Smooth muscle cell of the brain vasculature (primary cell): ENCODE results near the gene SGK2.

Experiments used
- DNase-seq: peaks from one replicate; pipeline ENCODE4 v3.0.0-alpha.2; 2012; ENCODE audit warnings: low read depth, low spot score

The SGK2 gene

GRCh38 chr20:43558412-43559146 is at the start of gene SGK2:
SGK2 (plus strand) TSS chr20:43559027; CDS start chr20:43566496, 7,469 bp downstream.
- no peak for DNase-seq

GRCh38 chr20:43511879-43512278 is 46.9 kb upstream of the SGK2 start:
- no peak for DNase-seq

DNA sequence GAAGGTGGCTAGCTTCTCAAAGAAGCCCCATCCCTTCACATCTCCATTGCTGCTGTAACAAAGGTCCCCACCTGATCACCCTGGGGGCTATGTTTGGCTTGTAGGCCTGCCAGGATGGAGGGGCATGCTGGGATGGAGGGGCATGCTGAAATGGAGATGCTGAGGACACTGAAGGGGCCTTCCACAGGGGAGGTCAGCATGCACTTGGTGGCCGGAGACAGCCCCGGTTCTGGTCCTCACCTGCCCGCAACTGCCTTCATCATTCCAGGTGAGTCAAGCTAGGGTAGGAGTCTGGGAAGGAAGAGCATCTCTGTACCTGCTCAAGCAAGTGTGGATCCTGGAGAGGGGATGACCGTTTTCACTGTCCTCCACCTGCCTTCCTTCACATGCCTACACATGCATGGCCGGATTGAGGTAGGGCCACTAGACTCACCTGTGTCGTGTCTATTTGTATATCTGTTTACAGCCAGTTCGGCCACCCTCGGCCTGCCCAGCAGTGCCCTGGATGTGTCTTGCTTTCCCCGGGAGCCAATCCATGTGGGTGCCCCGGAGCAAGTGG is 45.4 kb upstream of the SGK2 start:
- no peak for DNase-seq

DNA sequence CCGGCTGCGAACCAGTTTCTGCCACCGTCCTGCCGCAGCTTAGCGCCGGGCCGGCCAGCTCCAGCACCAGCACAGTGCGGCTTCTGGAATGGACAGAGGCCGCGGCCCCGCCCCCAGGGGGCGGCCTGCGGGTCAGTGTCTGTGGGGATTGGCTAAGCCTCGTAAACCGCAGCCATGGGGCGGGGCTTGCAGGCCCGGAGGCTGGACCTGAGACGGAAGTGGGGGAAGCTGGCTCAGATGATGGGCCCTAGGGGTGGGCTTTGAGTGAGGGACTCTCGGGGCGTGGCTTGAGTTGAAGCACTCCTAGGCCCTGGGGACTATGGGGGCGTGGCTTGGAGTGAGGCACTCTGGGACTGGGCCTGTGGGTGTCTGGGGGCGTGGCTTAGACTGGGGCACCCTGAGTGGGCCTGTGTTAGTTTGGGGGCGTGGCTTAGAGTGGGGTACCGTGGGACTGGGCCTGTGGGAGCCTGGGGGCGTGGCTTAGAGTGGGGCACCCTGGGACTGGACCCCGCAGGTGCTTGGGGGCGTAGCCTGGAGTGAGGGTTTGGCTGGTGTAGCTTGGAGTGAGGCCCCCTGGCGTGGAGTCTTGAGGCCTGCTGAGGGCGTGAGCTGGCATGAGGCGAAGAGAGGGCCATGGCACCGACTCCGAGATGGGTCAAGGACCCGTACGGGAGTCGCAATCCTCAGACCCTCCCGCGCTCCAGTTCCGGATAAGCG is 44.7 kb upstream of the SGK2 start:
- peak; percentile 93 for DNase-seq

- no peak for DNase-seq
These were observed 44.2 kb upstream of the SGK2 start for GRCh38 chr20:43514648-43514999.

DNA sequence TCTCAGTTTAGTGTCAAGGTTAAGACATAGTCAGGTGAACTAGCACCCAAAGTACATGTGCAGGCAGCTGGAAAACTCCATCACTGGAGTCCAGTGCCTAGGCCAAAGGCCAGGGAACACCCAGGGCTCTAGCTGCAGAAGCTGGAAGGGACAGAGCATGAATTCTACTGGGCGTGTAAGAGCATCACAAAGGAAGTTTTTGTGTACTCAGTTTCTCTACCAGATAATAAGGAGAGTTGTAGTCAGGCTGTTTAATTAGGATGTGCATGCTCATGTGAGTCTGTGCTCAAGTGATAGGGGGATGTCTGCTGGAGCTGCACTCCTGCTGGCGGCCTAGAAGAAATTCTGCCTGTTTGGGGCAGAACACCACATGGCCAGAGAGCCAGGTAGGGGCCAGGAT is 43.2 kb upstream of the SGK2 start:
- DNase-seq = no peak

DNA sequence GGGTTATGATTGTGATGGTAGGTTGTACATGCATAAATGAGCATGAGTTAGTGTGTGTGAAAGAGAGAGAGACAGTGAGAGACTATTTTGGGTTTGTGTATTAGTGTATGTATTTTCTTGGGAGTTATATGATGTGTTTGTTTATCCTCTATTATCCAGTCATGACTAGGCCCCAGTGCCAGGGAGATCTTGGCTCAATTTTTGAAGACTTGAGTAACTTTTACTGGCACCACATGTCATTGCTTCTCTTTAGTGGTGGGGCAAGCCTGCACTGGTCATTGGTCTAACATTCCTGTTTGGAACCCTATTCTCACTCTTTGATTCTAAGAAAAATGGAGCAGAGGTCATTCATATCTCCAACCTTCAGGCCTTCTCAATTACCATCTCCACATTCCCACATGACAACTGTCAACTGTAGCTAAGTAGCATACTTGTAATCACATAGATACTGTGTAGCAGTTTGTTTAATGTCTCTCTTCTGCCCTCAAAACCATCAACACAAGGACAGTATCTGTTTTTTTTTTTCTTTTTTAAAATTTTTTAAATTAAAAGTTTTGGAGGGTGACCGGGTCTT is 42.5 kb upstream of the SGK2 start:
- no peak for DNase-seq

- no peak for DNase-seq
These were observed 38.7 kb upstream of the SGK2 start for GRCh38 chr20:43520074-43520630.

- no peak for DNase-seq
These were observed 33.8 kb upstream of the SGK2 start for GRCh38 chr20:43525021-43525420.

DNA sequence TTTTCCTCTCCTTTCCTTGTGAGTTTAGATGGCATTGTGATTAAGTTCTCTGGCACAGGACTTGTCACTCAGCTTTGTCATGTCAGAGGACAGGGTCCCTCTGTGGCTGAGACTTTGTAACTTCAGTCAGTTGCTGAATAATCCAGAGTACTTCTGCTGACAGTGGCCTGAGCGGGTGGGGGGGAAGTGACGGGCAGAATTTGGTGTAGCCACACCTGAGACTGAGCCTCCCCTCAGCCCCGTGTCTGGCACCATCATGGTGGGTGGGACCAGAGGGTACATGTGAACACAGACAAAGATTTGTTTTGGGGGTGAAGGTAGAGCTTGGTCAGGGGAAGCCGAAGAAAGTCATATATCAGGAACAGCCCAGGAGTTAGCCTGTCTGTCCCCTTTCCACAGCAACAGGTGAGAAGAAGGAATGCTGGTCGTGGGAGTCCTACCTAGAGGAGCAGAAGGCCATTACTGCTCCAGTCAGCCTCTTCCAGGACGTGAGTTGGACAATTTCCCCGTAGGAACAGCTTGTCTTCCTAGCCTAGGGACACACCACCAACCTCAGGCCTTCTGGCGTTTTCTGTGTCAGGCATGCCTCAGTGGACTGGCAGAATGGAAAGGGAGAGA is 30.5 kb upstream of the SGK2 start:
- DNase-seq = no peak

- no peak for DNase-seq
These were observed 29.8 kb upstream of the SGK2 start for GRCh38 chr20:43529051-43529450.

- DNase-seq = no peak
These were observed 29.2 kb upstream of the SGK2 start for GRCh38 chr20:43529457-43530153.

- DNase-seq = no peak
These were observed 28.3 kb upstream of the SGK2 start for GRCh38 chr20:43530321-43531090.

DNA sequence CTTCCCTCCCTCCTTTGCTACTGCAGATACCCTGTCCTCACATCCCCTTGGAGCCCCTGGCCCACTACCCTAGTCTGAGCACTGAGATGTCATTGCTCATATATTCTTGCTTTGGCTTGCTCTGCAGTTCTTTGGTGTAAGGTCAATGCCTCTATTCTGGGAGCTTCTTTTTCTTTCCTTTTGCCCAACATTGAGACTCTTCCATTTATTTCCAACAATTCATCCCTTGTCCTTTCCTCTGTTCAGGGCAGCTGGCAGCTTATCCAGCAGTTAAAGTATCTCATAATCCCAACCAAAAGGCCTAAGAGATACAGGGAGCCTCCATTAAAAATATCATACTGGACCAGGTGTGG is 27.8 kb upstream of the SGK2 start:
- no peak for DNase-seq

DNA sequence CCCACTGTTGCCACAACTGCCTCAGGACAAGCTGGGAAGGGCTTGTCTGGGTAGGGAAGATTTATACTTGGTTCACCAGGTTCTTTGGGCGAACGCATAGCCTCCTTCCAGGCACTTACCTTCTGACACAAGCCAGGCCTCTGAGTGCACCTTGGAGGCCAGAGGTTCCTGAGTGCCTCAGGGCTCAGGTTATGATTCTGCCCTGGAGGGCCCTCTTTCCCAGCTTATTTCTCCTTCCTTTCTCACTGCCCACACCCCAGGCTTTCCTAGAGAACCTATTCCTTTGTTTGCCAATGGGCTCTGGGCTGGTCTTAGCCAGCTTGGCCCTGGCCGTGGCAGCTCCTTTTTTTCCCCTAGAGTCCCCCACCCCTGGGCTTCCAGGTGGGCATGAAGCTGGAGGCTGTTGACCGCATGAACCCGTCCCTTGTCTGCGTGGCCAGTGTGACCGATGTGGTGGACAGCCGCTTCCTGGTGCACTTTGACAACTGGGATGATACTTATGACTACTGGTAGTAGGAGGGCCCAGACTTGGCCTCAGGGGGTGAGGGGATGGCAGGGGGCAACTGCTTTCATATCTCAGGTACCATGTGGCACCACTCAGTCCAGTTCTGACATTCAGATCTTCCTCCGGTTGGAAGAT is 26.3 kb upstream of the SGK2 start:
- DNase-seq = no peak

DNA sequence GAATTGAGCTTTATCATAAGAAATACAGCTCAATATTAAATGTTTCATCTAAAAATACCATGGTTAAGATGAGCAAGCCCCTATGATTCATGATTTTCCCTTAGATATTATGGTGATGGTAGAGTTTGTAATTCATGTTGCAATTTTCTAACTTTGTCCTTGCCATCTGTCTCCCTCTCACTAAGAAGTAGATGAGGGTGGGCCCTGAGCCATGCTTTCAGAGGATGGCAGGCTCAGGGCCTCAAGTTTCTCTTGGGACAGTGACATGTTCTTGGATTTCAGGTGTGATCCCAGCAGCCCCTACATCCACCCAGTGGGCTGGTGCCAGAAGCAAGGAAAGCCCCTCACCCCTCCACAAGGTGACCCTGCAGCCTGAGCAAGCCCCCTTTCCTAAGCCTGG is 25.8 kb upstream of the SGK2 start:
- no peak for DNase-seq

DNA sequence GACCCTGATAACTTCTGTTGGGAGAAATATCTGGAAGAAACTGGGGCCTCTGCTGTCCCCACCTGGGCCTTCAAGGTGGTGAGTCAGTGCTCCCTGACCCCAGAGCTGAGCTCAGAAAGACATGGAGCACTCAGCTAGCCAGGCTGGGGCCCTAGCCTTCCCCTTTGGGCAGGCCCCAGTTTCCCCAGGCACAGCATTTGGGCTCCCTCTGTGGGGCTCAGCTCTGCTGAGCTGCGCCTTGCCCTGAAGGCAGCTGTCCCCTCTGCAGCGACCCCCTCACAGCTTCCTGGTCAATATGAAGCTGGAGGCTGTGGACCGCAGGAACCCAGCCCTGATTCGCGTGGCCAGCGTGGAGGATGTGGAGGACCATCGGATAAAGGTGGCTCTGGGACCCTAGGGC is 24.8 kb upstream of the SGK2 start:
- no peak for DNase-seq

DNA sequence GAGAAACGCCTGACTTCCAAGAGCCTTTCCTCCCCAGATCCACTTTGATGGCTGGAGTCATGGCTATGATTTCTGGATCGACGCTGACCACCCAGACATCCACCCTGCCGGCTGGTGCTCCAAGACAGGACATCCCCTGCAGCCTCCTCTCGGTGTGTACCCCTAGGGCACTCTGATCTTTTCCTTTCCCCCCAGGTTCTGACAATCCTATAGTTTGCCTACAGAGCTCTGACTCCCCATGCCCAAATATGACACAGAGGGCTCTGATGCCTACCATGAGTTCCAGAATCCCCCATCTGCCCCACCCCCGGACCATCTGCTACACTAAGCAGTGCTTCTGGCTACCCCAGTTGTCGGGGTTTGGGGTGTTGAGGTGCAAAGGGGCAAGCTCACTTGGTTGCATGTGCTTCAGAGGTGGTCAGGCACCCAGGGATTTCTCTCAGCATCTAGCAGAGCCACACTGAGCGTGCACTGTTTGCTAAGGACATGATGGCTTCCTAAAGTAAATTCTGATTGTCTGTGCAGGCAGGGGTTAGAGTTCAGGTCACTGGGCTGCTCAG is 24.0 kb upstream of the SGK2 start:
- DNase-seq = no peak

GRCh38 chr20:43535370-43536004 is 23.3 kb upstream of the SGK2 start:
- DNase-seq = no peak
